Liver (tissue), 9 donors: ENCODE data around the gene CRYGB. TPM values are rescaled to one million over a fixed set of nuclear protein-coding genes. Genes with fewer than 3 reads are reported as not detected.

ENCODE experiments used
- DNase-seq: peaks from one replicate; pipeline ENCODE4 v3.0.0-alpha.2; 2017; ENCODE audit warnings: low spot score
- H3K27ac ChIP-seq, 2 donors: one replicate each; pipeline ENCODE4 v1.7.0; 2013; ENCODE audit warnings: inconsistent platforms in 2 of 2, low read length in 2 of 2, control low read depth in 1 of 2, low read depth in 1 of 2, mild to moderate bottlenecking in 1 of 2
- H3K27me3 ChIP-seq, 4 donors: one replicate each; pipeline versions ENCODE4 v1.6.1 to v1.7.0; 2013; ENCODE audit warnings: low read length in 3 of 4, inconsistent platforms in 1 of 4, mild to moderate bottlenecking in 1 of 4, moderate library complexity in 1 of 4; ENCODE audit not compliant: control insufficient read depth in 4 of 4, insufficient read depth in 4 of 4
- H3K36me3 ChIP-seq, 4 donors: one replicate each; pipeline versions ENCODE4 v1.6.1 to v1.7.0; 2013; ENCODE audit warnings: low read length in 3 of 4, mild to moderate bottlenecking in 3 of 4, low read depth in 1 of 4, moderate library complexity in 1 of 4; ENCODE audit not compliant: control insufficient read depth in 4 of 4, insufficient read depth in 3 of 4
- H3K4me1 ChIP-seq, 4 donors: one replicate each; pipeline versions ENCODE4 v1.6.1 to v1.7.0; 2013; ENCODE audit warnings: low read length in 3 of 4, mild to moderate bottlenecking in 3 of 4, moderate library complexity in 1 of 4; ENCODE audit not compliant: control insufficient read depth in 4 of 4, insufficient read depth in 4 of 4
- H3K4me3 ChIP-seq, 3 donors: one replicate each; pipeline versions ENCODE4 v1.6.1 to v1.7.0; 2013; ENCODE audit warnings: low read length in 3 of 3, control low read depth in 1 of 3, low read depth in 1 of 3, mild to moderate bottlenecking in 1 of 3
- H3K9ac ChIP-seq, 2 donors: one replicate each; pipeline ENCODE4 v1.7.0; 2013; ENCODE audit warnings: low read length in 2 of 2, mild to moderate bottlenecking in 2 of 2, moderate library complexity in 2 of 2, control low read depth in 1 of 2, low read depth in 1 of 2
- H3K9me3 ChIP-seq, 4 donors: one replicate each; pipeline versions ENCODE4 v1.6.1 to v1.7.0; 2013; ENCODE audit warnings: low read length in 3 of 4; ENCODE audit not compliant: control insufficient read depth in 4 of 4
- FOXA1 ChIP-seq: IDR thresholded peaks from 2 replicates; pipeline ENCODE4 v1.6.1; 2016; ENCODE audit warnings: antibody characterized with exemption
- GABPA ChIP-seq, 2 donors: IDR thresholded peaks in 1 of 2; conservative IDR thresholded peaks in 1 of 2; 2 replicates each; pipeline ENCODE4 v1.6.1; 2016; ENCODE audit warnings: antibody characterized with exemption in 2 of 2, mild to moderate bottlenecking in 1 of 2, moderate library complexity in 1 of 2
- HNF4A ChIP-seq, 2 donors: conservative IDR thresholded peaks; 2 replicates each; pipeline ENCODE4 v1.6.1; 2016; ENCODE audit warnings: antibody characterized with exemption in 2 of 2, mild to moderate bottlenecking in 2 of 2
- HNF4G ChIP-seq: IDR thresholded peaks from 2 replicates; pipeline ENCODE4 v1.6.1; 2016; ENCODE audit warnings: antibody characterized with exemption
- JUND ChIP-seq, 2 donors: IDR thresholded peaks; 2 replicates each; pipeline ENCODE4 v1.6.1; 2016; ENCODE audit warnings: antibody characterized with exemption in 2 of 2
- NR2F2 ChIP-seq: IDR thresholded peaks from 2 replicates; pipeline ENCODE4 v1.6.1; 2016; ENCODE audit warnings: antibody characterized with exemption
- RAD21 ChIP-seq, 2 donors: IDR thresholded peaks; 2 replicates each; pipeline ENCODE4 v1.6.1; 2016; ENCODE audit warnings: antibody characterized with exemption in 2 of 2, mild to moderate bottlenecking in 2 of 2
- TAF1 ChIP-seq: conservative IDR thresholded peaks from 2 replicates; pipeline ENCODE4 v1.6.1; 2016; ENCODE audit warnings: antibody characterized with exemption, mild to moderate bottlenecking
- YY1 ChIP-seq: IDR thresholded peaks from 2 replicates; pipeline ENCODE4 v1.6.1; 2016; ENCODE audit warnings: antibody characterized with exemption, mild to moderate bottlenecking
- WGBS: extraction: QIAGEN DNeasy Blood & Tissue Kit; methylation state at CpG from one replicate; pipeline ENCODE4 v1.1.7; 2013; 5-methylcytosine and 5-hydroxymethylcytosine counted together
- polyA plus RNA-seq, 2 donors: library from polyadenylated mRNA; stranded (reverse) in 1 of 2; unstranded in 1 of 2; fragments of 200-250 nt in 1 of 2; fragments of >200 nt in 1 of 2; fragmentation: Nextera tagmentation in 1 of 2; extraction: Ambion mirVana in 1 of 2; gene quantifications; one replicate each; pipeline versions ENCODE4 v1.2.1 to v1.2.3, GENCODE V29; 2013 to 2015
- total RNA-seq, 2 donors: library from RNA; depleted of rRNA; stranded (reverse); fragments of >200 nt; gene quantifications; one replicate each; pipeline ENCODE4 v1.2.3, GENCODE V29; 2014
- TF ChIP-seq, protein P1 (sequence below): fragments of 150-350 bp; IDR thresholded peaks from 2 replicates; pipeline ENCODE4 v1.5.1; 2017; ENCODE audit warnings: improper control_type of control experiment, low read depth, low read length; ENCODE audit not compliant: missing input control
- TF ChIP-seq, protein P2 (sequence below): IDR thresholded peaks from 2 replicates; pipeline ENCODE4 v1.6.1; 2016; ENCODE audit warnings: antibody characterized with exemption
- TF ChIP-seq, protein P3 (sequence below): IDR thresholded peaks from 2 replicates; pipeline ENCODE4 v1.6.1; 2016; ENCODE audit warnings: antibody characterized with exemption, mild to moderate bottlenecking
- TF ChIP-seq, protein P4 (sequence below): IDR thresholded peaks from 2 replicates; pipeline ENCODE4 v1.6.1; 2016; ENCODE audit warnings: antibody characterized with exemption
- TF ChIP-seq, protein P5 (sequence below): IDR thresholded peaks from 2 replicates; pipeline ENCODE4 v1.6.1; 2016; ENCODE audit warnings: antibody characterized with exemption
- donor health status: healthy.
- donor health status: healthy.
- donor health status: healthy.
- donor health status: healthy.
- donor health status: healthy.

Gene CRYGB
- total and polyA plus RNA-seq, 4 donors = not detected

DNA sequence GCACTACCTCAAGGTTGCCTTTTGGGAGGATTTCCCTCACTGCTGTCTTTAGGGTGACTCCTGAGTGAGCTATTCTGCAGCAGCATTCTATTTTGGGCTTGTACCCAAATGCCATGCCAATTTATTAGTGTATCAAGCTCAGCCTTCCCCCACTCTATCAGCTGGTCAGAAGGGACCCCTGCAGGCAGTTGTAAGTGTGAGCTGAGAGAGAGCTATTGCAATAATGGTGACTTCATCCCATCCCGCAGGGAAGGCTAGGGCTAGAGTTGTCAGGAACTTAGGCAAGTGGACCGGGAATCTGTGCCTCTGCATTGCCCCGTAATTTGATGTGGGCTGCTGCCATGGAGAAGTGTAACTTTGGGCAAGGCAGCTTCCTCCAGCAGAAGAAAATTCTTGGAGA is 1.8 kb upstream of the CRYGB start:
- no peaks in the 10 kb centered on the region for H3K36me3 ChIP-seq
- no peak overlapping the region for H3K4me3 ChIP-seq
- no peak for DNase-seq
- H3K27me3 ChIP-seq = peaks cover 0 to 8% (median 0%) of the 10 kb centered on the region in 4 donors
- WGBS = 92% methylated on average over 3 of the region's 3 CpGs
- no peak overlapping the region for H3K27ac ChIP-seq
- peaks cover 0 to 3% (median 0%) of the 10 kb centered on the region in 4 donors for H3K4me1 ChIP-seq
- no peak overlapping the region for H3K9ac ChIP-seq
- no peak for TF ChIP-seq FOXA1
- no peak for TF ChIP-seq RAD21 (IDR thresholded peaks at IDR 0.05)
- no peak for TF ChIP-seq JUND (IDR thresholded peaks at IDR 0.05)
- TF ChIP-seq, protein P1, sequence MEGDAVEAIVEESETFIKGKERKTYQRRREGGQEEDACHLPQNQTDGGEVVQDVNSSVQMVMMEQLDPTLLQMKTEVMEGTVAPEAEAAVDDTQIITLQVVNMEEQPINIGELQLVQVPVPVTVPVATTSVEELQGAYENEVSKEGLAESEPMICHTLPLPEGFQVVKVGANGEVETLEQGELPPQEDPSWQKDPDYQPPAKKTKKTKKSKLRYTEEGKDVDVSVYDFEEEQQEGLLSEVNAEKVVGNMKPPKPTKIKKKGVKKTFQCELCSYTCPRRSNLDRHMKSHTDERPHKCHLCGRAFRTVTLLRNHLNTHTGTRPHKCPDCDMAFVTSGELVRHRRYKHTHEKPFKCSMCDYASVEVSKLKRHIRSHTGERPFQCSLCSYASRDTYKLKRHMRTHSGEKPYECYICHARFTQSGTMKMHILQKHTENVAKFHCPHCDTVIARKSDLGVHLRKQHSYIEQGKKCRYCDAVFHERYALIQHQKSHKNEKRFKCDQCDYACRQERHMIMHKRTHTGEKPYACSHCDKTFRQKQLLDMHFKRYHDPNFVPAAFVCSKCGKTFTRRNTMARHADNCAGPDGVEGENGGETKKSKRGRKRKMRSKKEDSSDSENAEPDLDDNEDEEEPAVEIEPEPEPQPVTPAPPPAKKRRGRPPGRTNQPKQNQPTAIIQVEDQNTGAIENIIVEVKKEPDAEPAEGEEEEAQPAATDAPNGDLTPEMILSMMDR = no peak
- TF ChIP-seq NR2F2 = no peak
- TF ChIP-seq, protein P2, sequence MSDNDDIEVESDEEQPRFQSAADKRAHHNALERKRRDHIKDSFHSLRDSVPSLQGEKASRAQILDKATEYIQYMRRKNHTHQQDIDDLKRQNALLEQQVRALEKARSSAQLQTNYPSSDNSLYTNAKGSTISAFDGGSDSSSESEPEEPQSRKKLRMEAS = no peak
- TF ChIP-seq YY1 = no peak
- no peak for TF ChIP-seq HNF4A (conservative IDR thresholded peaks at IDR 0.05)
- TF ChIP-seq HNF4G = no peak
- H3K9me3 ChIP-seq = peaks cover 0 to 3% (median 1%) of the 10 kb centered on the region in 4 donors

DNA sequence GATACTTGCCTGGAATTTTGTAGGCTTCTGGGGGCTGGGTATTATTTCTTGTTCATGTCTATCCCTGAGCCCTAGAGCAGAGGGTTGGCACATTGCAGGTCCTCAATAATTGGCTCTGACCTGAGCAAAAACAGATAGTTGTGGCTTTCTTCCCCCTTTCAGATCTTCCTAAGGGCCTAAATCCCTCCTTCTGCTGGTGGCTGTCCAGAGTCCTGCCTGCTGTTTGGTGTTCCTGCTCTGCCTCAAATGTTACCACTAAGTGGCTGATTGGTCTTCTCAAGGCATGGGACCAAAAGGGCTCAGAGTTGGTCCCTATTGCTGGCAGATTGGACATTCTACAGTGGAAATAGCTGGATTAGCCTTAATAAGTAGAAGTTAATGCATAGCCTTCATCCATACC is 1.1 kb upstream of the CRYGB start:
- H3K4me1 ChIP-seq = no peaks in the 10 kb centered on the region
- peaks cover 0 to 3% (median 1%) of the 10 kb centered on the region in 4 donors for H3K9me3 ChIP-seq
- DNase-seq = no peak
- no peak overlapping the region for H3K27ac ChIP-seq
- no peak overlapping the region for H3K4me3 ChIP-seq
- no peaks in the 10 kb centered on the region for H3K36me3 ChIP-seq
- H3K9ac ChIP-seq = no peak overlapping the region
- TF ChIP-seq YY1 (no peak), RAD21 (IDR thresholded peaks at IDR 0.05) (no peak), TAF1 (no peak), JUND (IDR thresholded peaks at IDR 0.05) (no peak), FOXA1 (no peak)
- TF ChIP-seq, protein P3, sequence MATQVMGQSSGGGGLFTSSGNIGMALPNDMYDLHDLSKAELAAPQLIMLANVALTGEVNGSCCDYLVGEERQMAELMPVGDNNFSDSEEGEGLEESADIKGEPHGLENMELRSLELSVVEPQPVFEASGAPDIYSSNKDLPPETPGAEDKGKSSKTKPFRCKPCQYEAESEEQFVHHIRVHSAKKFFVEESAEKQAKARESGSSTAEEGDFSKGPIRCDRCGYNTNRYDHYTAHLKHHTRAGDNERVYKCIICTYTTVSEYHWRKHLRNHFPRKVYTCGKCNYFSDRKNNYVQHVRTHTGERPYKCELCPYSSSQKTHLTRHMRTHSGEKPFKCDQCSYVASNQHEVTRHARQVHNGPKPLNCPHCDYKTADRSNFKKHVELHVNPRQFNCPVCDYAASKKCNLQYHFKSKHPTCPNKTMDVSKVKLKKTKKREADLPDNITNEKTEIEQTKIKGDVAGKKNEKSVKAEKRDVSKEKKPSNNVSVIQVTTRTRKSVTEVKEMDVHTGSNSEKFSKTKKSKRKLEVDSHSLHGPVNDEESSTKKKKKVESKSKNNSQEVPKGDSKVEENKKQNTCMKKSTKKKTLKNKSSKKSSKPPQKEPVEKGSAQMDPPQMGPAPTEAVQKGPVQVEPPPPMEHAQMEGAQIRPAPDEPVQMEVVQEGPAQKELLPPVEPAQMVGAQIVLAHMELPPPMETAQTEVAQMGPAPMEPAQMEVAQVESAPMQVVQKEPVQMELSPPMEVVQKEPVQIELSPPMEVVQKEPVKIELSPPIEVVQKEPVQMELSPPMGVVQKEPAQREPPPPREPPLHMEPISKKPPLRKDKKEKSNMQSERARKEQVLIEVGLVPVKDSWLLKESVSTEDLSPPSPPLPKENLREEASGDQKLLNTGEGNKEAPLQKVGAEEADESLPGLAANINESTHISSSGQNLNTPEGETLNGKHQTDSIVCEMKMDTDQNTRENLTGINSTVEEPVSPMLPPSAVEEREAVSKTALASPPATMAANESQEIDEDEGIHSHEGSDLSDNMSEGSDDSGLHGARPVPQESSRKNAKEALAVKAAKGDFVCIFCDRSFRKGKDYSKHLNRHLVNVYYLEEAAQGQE = no peak
- peaks cover 0 to 8% (median 0%) of the 10 kb centered on the region in 4 donors for H3K27me3 ChIP-seq

DNA sequence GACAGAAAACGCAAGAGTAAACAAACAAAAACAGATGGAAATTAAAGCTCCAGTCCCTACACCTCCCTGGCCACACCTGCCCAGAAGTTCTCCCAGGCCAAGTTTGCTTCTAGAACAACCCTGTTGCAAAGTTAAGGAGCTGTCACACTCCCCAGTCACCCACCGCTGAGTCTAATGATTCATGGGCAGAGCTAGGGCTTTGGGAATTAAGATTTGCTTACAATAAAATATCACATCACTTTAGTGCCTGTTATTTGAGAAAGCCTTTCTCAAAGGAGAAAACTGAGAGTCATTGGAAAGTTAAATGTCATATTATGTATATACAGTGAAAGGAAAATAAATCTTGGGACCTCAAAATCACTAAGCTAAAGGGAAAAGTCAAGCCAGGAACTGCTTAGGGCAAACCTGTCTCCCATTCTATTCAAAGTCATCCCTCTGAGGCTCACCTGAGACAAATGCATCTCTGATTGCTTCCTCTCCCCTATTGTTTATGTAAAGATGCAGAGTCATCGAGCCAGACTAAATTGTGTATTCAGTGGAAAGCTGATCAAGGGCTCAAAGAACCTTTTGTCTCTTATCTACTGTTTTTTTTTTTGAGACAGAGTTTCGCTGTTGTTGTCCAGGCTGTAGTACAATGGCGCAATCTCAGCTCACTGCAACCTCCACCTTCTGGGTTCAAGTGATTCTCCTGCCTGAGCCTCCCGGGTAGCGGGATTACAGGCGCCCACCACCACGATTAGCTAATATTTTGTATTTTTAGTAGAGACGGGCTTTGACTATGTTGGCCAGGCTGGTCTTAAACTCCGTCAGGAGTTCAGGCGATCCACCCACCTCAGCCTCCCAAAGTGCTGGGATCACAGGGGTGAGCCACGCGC is 2.8 kb downstream of the CRYGB start:
- Histone ChIP-seq H3K9ac (no peak overlapping the region), H3K27ac (no peak overlapping the region), H3K36me3 (no peaks in the 10 kb centered on the region), H3K4me1 (no peaks in the 10 kb centered on the region), H3K27me3 (peaks cover 0 to 4% (median 0%) of the 10 kb centered on the region in 4 donors), H3K4me3 (no peak overlapping the region), H3K9me3 (no peaks in the 10 kb centered on the region)
- DNase-seq = no peak
- 79% methylated on average over 14 of the region's 14 CpGs for WGBS
- no peak for TF ChIP-seq YY1
- TF ChIP-seq, protein P2 = no peak
- no peak for TF ChIP-seq HNF4A (conservative IDR thresholded peaks at IDR 0.05)
- TF ChIP-seq, protein P4, sequence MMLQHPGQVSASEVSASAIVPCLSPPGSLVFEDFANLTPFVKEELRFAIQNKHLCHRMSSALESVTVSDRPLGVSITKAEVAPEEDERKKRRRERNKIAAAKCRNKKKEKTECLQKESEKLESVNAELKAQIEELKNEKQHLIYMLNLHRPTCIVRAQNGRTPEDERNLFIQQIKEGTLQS = no peak
- no peak for TF ChIP-seq TAF1
- TF ChIP-seq GABPA (IDR thresholded peaks at IDR 0.05 in 1 of 2, conservative IDR thresholded peaks at IDR 0.05 in 1 of 2) = no peak
- TF ChIP-seq, protein P5, sequence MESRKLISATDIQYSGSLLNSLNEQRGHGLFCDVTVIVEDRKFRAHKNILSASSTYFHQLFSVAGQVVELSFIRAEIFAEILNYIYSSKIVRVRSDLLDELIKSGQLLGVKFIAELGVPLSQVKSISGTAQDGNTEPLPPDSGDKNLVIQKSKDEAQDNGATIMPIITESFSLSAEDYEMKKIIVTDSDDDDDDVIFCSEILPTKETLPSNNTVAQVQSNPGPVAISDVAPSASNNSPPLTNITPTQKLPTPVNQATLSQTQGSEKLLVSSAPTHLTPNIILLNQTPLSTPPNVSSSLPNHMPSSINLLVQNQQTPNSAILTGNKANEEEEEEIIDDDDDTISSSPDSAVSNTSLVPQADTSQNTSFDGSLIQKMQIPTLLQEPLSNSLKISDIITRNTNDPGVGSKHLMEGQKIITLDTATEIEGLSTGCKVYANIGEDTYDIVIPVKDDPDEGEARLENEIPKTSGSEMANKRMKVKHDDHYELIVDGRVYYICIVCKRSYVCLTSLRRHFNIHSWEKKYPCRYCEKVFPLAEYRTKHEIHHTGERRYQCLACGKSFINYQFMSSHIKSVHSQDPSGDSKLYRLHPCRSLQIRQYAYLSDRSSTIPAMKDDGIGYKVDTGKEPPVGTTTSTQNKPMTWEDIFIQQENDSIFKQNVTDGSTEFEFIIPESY = no peak
